Muscle layer of colon (tissue), 2 donors: ENCODE data around the gene RHBDL3.
A peak's percentile ranks its signal among the peaks of the same experiment; 100 is the strongest.

Experiments used
- H3K27ac ChIP-seq: one replicate; pipeline ENCODE4 v1.7.0; 2013; ENCODE audit warnings: low read depth, mild to moderate bottlenecking, low read length, moderate library complexity
- H3K27me3 ChIP-seq, 2 donors: one replicate each; pipeline ENCODE4 v1.7.0; 2013; ENCODE audit warnings: low read length in 2 of 2, mild to moderate bottlenecking in 2 of 2; ENCODE audit not compliant: insufficient read depth in 2 of 2, control insufficient read depth in 1 of 2
- H3K36me3 ChIP-seq: one replicate; pipeline ENCODE4 v1.7.0; 2013; ENCODE audit warnings: mild to moderate bottlenecking, low read length; ENCODE audit not compliant: insufficient read depth
- H3K4me1 ChIP-seq: one replicate; pipeline ENCODE4 v1.7.0; 2013; ENCODE audit warnings: mild to moderate bottlenecking, low read length; ENCODE audit not compliant: insufficient read depth
- H3K4me3 ChIP-seq, 2 donors: one replicate each; pipeline ENCODE4 v1.7.0; 2013; ENCODE audit warnings: low read length in 2 of 2, low read depth in 1 of 2, mild to moderate bottlenecking in 1 of 2, moderate library complexity in 1 of 2
- H3K9ac ChIP-seq: one replicate; pipeline ENCODE4 v1.7.0; 2013; ENCODE audit warnings: low read length
- H3K9me3 ChIP-seq: one replicate; pipeline ENCODE4 v1.7.0; 2013; ENCODE audit warnings: mild to moderate bottlenecking, low read length
- donor health status: abdominal sarcoma.
- donor health status: Adenocarcinoma of cecum.

The RHBDL3 gene

DNA sequence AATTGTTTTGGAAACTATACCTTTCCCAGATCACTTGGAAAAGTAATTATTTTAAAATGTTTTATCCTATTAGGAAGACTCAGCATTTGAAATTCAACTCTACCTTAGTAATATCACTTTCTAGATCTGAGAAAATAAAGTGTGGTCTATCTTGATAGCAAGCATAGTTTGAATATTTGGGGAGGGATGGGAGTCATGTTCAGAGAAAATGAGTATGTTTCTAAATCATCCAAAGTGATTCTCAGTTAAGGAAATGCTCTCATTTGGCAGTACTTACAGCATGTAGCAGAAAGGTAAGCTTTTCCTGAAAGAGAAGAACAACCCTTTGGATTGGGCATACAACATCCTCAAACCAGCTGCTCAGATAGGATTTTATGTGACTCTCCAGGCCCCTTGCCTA lies 69.4 kb downstream of the RHBDL3 start:
- Histone ChIP-seq H3K4me1 (no peaks in the 10 kb centered on the region), H3K27me3 (no peaks in the 10 kb centered on the region), H3K4me3 (no peak overlapping the region), H3K36me3 (peaks cover 51% of the 10 kb centered on the region), H3K27ac (no peak overlapping the region), H3K9me3 (no peaks in the 10 kb centered on the region), H3K9ac (no peak overlapping the region)

DNA sequence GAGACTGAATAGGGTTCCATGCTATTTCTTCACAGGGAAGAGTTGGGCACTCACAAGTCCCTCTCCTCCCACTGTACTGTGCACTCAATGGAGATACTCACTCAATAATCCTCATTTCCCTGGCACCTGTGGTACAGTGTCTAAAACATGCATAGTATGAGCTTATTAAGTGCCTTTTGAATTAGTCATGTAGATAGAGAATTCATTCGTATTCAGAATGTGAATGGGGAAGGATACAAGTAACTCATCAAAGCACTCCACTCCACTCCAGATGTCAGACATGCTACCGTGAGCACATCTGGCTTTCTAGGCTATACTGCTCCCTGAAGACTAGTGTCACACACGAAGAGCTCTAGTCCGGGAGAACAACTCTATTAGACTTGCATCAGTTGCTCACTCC lies 70.1 kb downstream of the RHBDL3 start:
- Histone ChIP-seq H3K27me3 (no peaks in the 10 kb centered on the region), H3K4me1 (no peaks in the 10 kb centered on the region), H3K9ac (no peak overlapping the region), H3K27ac (no peak overlapping the region), H3K36me3 (peaks cover 51% of the 10 kb centered on the region), H3K9me3 (no peaks in the 10 kb centered on the region), H3K4me3 (no peak overlapping the region)

DNA sequence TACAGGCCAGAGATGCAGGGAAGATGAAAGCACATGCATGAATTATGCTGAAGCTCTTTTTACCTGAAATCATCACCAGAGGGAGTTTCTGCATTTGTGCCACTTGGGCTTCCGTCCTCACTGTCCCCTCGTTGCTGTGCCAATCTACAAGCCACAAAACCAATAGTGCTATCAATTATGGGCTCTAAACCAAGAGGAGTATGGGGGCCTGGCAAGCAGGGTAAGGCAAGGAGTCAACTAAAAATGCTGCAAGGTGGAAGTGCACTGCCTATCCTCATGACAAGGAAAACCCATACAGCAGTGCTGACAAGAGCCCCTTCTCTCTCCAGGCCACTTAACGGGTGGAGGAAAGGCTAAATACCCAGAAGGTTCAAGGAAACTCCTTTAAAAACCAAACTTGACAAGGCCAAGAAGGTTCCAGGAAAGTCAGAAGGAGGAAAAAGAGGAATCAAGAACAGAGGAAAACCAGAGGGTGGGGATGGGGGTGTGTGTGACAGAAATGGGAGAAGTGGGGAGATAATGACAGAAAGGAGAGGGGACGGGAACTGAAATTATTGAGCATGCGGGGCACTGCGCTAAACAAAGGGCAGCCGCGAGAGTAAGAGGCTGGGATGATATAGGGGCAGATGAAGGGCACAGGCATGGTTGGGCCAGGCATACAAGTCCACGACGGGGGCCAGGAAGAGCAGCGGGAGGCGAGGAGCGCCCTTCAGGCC lies 75.7 kb downstream of the RHBDL3 start:
- H3K9me3 ChIP-seq: no peaks in the 10 kb centered on the region
- peak overlapping the region; percentile 69 for H3K9ac ChIP-seq
- H3K4me1 ChIP-seq: peaks cover 17% of the 10 kb centered on the region
- peak overlapping the region; percentile 78 for H3K27ac ChIP-seq
- H3K27me3 ChIP-seq: no peaks in the 10 kb centered on the region
- peak overlapping the region; percentile 22 to 77 for H3K4me3 ChIP-seq
- H3K36me3 ChIP-seq: peaks cover 27% of the 10 kb centered on the region

DNA sequence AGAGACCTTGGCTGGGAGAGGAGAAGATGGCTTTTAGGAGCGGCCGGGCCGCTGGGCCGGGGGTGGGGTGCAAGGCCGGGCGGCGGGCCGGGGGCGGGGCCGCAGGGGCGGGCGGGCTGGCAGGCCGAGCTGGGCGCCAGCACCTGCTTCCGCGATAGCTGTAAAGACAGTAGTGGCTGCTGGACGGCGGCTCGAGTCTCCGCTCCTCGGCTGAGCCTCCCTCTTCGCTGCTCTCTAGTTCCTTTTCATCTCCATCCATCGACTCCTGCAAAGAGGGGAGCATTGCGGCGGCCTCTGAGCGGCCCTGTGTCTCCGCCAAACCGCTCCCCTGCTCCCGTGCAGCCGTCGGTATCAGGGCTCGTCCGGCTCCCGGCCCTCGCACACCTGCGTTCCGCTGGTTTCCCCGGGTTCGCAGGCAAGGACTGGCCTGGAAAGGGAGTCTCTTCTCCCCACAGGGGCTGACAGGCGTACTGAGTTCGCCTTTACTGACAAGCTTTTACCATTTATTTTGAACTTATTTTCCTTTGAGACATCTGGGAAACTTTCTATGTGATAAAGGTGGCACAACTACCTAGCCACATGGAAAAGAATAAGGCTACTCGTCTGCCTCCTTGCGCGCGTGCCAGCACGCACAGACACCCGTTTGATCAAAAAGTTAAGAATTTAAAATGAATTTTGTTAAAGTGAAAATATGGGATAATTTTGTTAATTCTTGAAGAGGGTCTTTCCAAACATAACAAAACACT lies 76.4 kb downstream of the RHBDL3 start, which contains the start of gene C17orf75:
Gene C17orf75, minus strand, starts transcription at position 317 of the 746 bp plus-strand sequence. Its CDS starts 34 bp downstream, at position 283.
- peaks cover 19% of the 10 kb centered on the region for H3K36me3 ChIP-seq
- H3K9ac ChIP-seq: peak within 1 kb of the TSS; percentile 77
- peaks cover 17% of the 10 kb centered on the region for H3K4me1 ChIP-seq
- H3K9me3 ChIP-seq: no peaks in the 10 kb centered on the region
- H3K4me3 ChIP-seq: peak within 1 kb of the TSS; percentile 52 to 77
- no peaks in the 10 kb centered on the region for H3K27me3 ChIP-seq
- H3K27ac ChIP-seq: peak within 1 kb of the TSS; percentile 78

DNA sequence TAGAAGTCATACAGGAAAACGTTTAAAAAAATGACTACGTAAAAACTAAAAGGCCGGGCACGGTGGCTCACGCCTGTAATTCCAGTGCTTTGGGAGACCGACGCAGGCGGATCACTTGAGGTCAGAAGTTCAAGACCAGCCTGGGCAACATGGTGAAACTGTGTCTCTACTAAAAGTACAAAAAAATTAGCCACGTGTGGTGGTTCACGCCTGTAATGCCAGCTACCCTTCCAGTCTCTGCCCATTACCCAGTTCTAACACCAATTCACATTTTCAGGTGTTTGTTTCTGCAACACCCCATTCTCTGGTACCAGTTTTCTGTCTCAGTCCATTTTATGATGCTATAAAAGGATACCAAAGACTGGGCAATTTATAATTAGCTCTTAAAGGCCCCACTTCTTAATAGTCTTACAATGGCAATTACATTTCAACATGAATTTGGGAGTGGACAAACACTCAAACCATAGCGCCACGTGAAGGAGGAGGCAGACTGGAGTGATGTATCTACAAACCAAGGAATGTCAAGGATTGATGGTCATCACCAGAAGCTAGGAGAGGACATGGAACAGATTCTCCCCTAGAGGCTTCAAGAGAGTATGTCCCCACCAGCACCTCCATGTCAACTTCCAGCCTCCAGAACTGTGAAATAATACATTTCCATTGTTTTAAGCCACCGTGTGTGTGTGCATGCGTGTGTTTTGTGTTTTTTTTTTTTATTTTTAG lies 77.1 kb downstream of the RHBDL3 start:
- Histone ChIP-seq H3K36me3 (peaks cover 13% of the 10 kb centered on the region), H3K9me3 (no peaks in the 10 kb centered on the region), H3K27me3 (no peaks in the 10 kb centered on the region), H3K4me1 (peaks cover 17% of the 10 kb centered on the region), H3K4me3 (peak overlapping the region; percentile 52 to 77), H3K27ac (no peak overlapping the region), H3K9ac (no peak overlapping the region)

DNA sequence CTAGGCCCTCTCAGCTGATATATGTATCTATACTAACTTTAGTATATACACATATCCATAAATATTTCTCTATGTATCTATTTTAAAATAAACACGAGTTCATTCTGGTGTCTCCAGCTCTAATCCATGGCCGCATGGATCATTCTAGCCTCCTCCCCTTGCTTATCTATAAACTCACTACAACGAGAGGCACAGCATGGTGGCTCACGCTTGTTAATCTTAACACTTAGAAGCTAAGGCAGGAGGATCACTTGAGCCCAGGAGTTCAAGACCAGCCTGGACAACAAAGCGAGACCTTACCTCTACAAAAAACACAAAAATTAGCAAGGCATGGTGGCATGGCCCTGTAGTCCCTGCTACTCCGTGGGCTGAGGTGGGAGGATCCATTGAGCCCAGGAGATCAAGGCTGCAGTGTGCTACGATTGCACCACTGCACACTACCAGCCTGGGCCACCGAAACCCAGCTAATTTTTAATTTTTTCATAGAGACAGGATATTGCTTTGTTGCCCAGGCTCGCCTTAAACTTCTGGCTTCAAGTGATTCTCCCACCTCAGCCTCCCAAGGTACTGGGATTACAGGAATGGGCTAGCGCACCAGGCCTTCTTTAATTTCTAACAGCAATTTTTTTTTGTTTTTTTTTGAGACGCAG lies 80.4 kb downstream of the RHBDL3 start:
- no peaks in the 10 kb centered on the region for H3K36me3 ChIP-seq
- peaks cover 20% of the 10 kb centered on the region for H3K4me1 ChIP-seq
- H3K9me3 ChIP-seq: no peaks in the 10 kb centered on the region
- no peak overlapping the region for H3K4me3 ChIP-seq
- H3K27me3 ChIP-seq: no peaks in the 10 kb centered on the region
- no peak overlapping the region for H3K9ac ChIP-seq
- H3K27ac ChIP-seq: no peak overlapping the region

DNA sequence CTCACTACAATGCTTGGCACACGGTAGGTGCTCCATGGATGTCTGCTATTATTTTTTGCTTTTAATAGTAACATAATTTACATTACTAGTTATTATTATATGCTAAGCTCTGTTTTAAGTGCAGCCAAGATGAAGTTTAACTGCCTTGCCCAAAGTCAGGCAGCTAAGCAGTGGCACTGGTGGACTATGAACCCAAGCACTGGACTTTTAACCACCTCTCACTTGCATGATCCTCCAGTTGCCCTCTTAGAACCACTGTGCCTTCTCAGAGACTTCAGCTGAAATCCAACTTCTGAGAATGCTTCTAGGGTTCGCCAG lies 82.8 kb downstream of the RHBDL3 start:
- H3K9ac ChIP-seq: no peak overlapping the region
- H3K27me3 ChIP-seq: no peaks in the 10 kb centered on the region
- peak overlapping the region in 1 of 2 donors; percentile 92 for H3K4me3 ChIP-seq
- peaks cover 20% of the 10 kb centered on the region for H3K4me1 ChIP-seq
- H3K36me3 ChIP-seq: no peaks in the 10 kb centered on the region
- H3K27ac ChIP-seq: no peak overlapping the region
- H3K9me3 ChIP-seq: no peaks in the 10 kb centered on the region

DNA sequence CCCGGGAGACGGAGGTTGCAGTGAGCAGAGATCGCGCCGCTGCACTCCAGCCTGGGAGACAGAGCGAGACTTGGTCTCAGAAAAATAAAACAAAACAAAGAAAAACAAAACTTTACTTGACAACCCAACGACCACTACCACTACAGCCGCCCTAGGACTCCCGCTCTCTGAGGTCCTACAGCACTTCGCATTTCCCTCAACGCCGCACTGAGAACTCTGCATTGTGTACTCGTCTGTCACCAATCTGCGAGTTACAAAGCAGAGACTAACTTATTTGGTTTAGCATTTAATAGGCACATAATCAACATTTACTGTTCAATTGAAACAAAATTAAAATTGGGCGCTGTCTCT lies 83.8 kb downstream of the RHBDL3 start:
- no peaks in the 10 kb centered on the region for H3K9me3 ChIP-seq
- H3K4me3 ChIP-seq: peak overlapping the region; percentile 92 to 96
- peak overlapping the region; percentile 100 for H3K9ac ChIP-seq

DNA sequence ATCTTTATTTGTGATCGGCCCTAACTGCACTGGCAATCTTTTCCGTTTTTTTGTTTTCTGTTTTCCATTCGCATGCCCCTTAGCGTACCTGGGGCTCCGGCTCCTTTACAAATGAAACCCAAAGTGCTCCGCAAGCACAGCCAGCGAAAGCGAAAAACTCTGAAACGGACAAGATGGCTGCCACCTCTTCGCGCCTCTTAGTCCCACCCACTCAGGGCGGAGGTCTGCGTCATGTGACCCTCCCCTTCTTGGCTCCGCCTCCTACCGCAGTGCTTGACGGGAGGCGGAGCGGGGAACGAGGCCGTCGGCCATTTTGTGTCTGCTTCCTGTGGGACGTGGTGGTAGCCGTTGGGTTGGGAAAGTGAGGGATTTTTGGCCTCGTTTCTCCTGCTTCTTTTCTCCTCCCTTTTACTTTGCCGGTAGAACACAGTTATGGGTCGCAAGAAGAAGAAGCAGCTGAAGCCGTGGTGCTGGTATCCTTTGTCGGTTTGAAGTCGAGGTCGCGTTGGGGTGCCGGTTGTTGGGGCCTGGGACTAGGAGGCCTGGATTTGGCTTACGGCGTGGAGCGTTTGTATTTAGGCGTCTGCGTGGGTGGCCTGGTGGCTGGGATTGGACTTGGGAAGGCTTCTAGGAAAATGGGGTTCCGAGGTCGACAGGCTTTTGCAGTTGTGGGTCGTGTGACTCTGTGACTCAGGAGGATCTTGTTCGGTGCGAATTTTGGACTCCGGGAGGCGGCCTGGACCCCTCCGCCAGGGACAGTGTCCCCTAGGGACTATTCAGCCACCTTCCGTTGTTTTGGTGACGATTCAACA lies 84.4 kb downstream of the RHBDL3 start, which contains the start of gene ZNF207:
Gene ZNF207, plus strand, starts transcription at position 304 of the 812 bp plus-strand sequence. Its CDS starts 129 bp downstream, at position 433.
- Histone ChIP-seq H3K4me1 (peaks cover 35% of the 10 kb centered on the region), H3K36me3 (peaks cover 13% of the 10 kb centered on the region), H3K9ac (peak within 1 kb of the TSS; percentile 100), H3K4me3 (peak within 1 kb of the TSS; percentile 92 to 96), H3K27ac (peak within 1 kb of the TSS; percentile 98), H3K27me3 (no peaks in the 10 kb centered on the region), H3K9me3 (no peaks in the 10 kb centered on the region)

More for the DNA sequence above, 83.8 kb downstream of the RHBDL3 start:
- H3K27ac ChIP-seq: peak overlapping the region; percentile 98
- no peaks in the 10 kb centered on the region for H3K27me3 ChIP-seq
- peaks cover 29% of the 10 kb centered on the region for H3K4me1 ChIP-seq
- H3K36me3 ChIP-seq: peaks cover 8% of the 10 kb centered on the region

DNA sequence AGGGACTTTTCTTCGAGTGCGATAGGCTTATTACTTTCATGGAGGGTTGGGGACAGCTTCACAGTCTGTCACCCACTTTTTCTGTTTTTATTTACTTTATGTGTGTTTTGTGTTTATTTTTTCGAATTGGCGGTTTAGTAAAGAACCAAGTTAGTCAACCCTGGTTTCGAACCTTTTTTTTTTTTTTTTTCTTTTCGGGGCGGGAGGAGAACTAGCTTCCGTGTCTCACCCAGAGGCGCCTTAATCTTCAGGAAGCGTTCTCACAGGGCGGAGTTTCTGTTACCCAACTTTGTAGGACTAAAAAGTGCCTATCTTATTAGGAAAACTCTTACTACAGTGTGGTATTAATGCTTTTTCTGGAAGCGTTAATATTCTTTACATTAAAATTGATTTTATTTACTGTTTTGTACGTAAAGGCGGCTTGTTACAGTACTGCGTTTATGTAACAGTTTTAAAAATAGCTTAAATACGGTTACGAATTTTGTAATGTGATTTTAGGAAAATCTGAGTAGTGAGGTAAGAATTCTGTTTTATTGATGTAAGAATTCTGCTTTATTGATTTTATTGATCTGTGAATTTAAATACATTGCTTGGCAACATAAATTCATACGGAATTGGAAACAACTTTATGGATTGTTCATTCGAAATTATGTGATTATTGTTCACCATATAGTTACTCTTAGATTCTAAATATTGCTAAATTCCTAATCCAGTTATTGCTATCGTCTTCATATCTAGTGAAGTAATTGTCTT lies 85.2 kb downstream of the RHBDL3 start:
- Histone ChIP-seq H3K9me3 (no peaks in the 10 kb centered on the region), H3K27ac (peak overlapping the region; percentile 98), H3K4me1 (peaks cover 42% of the 10 kb centered on the region), H3K36me3 (peaks cover 21% of the 10 kb centered on the region), H3K27me3 (no peaks in the 10 kb centered on the region), H3K4me3 (peak overlapping the region; percentile 92 to 96), H3K9ac (peak overlapping the region; percentile 100)
